Transverse colon (tissue), 4 donors: ENCODE measurements around the gene PLXNA3.

ENCODE experiments used
- EP300 ChIP-seq: sonication (generic); formaldehyde crosslinking; IDR thresholded peaks from one replicate; pipeline ENCODE4 v1.6.1; 2017; ENCODE audit warnings: antibody characterized with exemption, low read depth
- POLR2A ChIP-seq: fragments of 450-650 bp; IDR thresholded peaks from one replicate; pipeline ENCODE4 v1.6.1; 2016; ENCODE audit warnings: antibody characterized with exemption, mild to moderate bottlenecking, moderate library complexity
- POLR2AphosphoS5 ChIP-seq, 3 donors: sonication (generic); formaldehyde crosslinking; IDR thresholded peaks; one replicate each; pipeline ENCODE4 v1.6.1; 2016; ENCODE audit warnings: antibody characterized with exemption in 3 of 3
- TF ChIP-seq, protein P1 (sequence below), 5 experiments: fragments of 200-600 bp in 3 of 5; fragments of 450-650 bp in 2 of 5; sonication (generic) in 3 of 5; IDR thresholded peaks; 1 replicate in 2 of 5; 2 replicates in 3 of 5; pipeline ENCODE4 v1.5.1; 2016 to 2017; ENCODE audit warnings: antibody characterized with exemption in 5 of 5, inconsistent platforms in 3 of 5, mild to moderate bottlenecking in 2 of 5, moderate library complexity in 1 of 5

DNA sequence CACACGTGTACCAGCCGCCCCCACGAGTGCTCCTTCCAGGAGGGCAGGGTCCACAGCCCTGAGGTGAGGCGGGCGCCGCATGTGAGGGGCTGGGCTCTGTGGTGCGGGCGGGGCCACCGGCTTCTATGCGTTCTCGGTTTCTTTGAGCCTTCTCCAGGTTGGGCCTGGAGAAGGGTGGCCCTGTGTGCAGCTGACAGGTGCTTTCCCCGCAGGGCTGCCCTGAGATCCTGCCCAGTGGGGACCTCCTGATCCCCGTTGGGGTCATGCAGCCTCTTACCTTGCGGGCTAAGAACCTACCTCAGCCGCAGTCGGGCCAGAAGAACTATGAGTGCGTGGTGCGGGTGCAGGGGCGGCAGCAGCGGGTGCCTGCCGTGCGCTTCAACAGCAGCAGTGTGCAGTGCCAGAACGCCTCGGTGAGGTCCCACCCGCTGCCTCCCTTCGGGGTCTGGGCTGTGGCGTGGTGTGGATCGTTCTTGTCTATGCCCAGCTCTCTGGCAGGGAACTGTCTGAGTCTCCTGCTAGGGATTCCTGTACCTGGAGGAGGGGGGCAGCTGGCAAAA lies 6.8 kb downstream of the PLXNA3 start:
- TF ChIP-seq, protein P1, sequence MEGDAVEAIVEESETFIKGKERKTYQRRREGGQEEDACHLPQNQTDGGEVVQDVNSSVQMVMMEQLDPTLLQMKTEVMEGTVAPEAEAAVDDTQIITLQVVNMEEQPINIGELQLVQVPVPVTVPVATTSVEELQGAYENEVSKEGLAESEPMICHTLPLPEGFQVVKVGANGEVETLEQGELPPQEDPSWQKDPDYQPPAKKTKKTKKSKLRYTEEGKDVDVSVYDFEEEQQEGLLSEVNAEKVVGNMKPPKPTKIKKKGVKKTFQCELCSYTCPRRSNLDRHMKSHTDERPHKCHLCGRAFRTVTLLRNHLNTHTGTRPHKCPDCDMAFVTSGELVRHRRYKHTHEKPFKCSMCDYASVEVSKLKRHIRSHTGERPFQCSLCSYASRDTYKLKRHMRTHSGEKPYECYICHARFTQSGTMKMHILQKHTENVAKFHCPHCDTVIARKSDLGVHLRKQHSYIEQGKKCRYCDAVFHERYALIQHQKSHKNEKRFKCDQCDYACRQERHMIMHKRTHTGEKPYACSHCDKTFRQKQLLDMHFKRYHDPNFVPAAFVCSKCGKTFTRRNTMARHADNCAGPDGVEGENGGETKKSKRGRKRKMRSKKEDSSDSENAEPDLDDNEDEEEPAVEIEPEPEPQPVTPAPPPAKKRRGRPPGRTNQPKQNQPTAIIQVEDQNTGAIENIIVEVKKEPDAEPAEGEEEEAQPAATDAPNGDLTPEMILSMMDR (IDR thresholded peaks at IDR 0.05) = no peak
- TF ChIP-seq POLR2AphosphoS5 (IDR thresholded peaks at IDR 0.05) = no peak
- TF ChIP-seq POLR2A = no peak
- TF ChIP-seq EP300 = no peak
